GM19463 (cell line): ENCODE measurements around the gene FRAS1.
"Not testable (repeated sequence)": the region's sequence is repeated elsewhere in the genome, so short reads cannot be mapped to it uniquely, and the experiment has no call there.

Source experiments
- ATAC-seq: cut with Tn5 transposase; IDR thresholded peaks from one replicate; pipeline ENCODE4 v1.9.1; 2021; ENCODE audit warnings: mild to moderate bottlenecking, moderate library complexity; ENCODE audit not compliant: unreplicated experiment

Gene FRAS1

GRCh38 chr4:78265006-78265405 is 207.9 kb downstream of the FRAS1 start:
- no peak for ATAC-seq

- ATAC-seq = no peak
These were observed 210.7 kb downstream of the FRAS1 start for GRCh38 chr4:78267790-78268189.

- ATAC-seq = no peak
These were observed 211.5 kb downstream of the FRAS1 start for GRCh38 chr4:78268597-78268996.

GRCh38 chr4:78275450-78275849 is 218.3 kb downstream of the FRAS1 start:
- not testable (repeated sequence) for ATAC-seq

GRCh38 chr4:78286281-78286680 is 229.2 kb downstream of the FRAS1 start:
- no peak for ATAC-seq

- no peak for ATAC-seq
These were observed 231.2 kb downstream of the FRAS1 start for GRCh38 chr4:78288327-78288726.

- ATAC-seq = no peak
These were observed 234.2 kb downstream of the FRAS1 start for GRCh38 chr4:78291277-78291676.

- ATAC-seq = no peak
These were observed 235.2 kb downstream of the FRAS1 start for GRCh38 chr4:78292341-78292740.

- no peak for ATAC-seq
These were observed 235.7 kb downstream of the FRAS1 start for GRCh38 chr4:78292856-78293255.

- no peak for ATAC-seq
These were observed 236.2 kb downstream of the FRAS1 start for GRCh38 chr4:78293348-78293747.

GRCh38 chr4:78293821-78294301 is 236.7 kb downstream of the FRAS1 start:
- no peak for ATAC-seq

GRCh38 chr4:78296261-78296660 is 239.1 kb downstream of the FRAS1 start:
- ATAC-seq = no peak

- ATAC-seq = peak; percentile 46
These were observed 240.1 kb downstream of the FRAS1 start for GRCh38 chr4:78297116-78297800.

- no peak for ATAC-seq
These were observed 241.5 kb downstream of the FRAS1 start for GRCh38 chr4:78298618-78299017.

- ATAC-seq = peak; percentile 60
These were observed 242.4 kb downstream of the FRAS1 start for GRCh38 chr4:78299565-78299972.

- not testable (repeated sequence) for ATAC-seq
These were observed 250.1 kb downstream of the FRAS1 start for GRCh38 chr4:78307263-78307662.

GRCh38 chr4:78308517-78308916 is 251.4 kb downstream of the FRAS1 start:
- ATAC-seq = no peak

GRCh38 chr4:78309352-78309751 is 252.2 kb downstream of the FRAS1 start:
- ATAC-seq = no peak

GRCh38 chr4:78310007-78310739 is 253.1 kb downstream of the FRAS1 start:
- ATAC-seq = no peak

GRCh38 chr4:78310740-78311115 is 253.6 kb downstream of the FRAS1 start:
- no peak for ATAC-seq

- ATAC-seq = no peak
These were observed 254.2 kb downstream of the FRAS1 start for GRCh38 chr4:78311306-78311705.

GRCh38 chr4:78312989-78313753 is 256.0 kb downstream of the FRAS1 start:
- ATAC-seq = no peak
